Activated T-helper 1 cell treated with anti-CD3 and anti-CD28 coated beads, Interleukin-12 subunit alpha, Interleukin-12 subunit beta, Interleukin-2, Interleukin-4 antibody, amounts not matched to agents 30 ng/mL and 10 ng/mL and 1 ng/mL, durations not matched to agents 14 hours and 24 hours and 36 hours (primary cell): ENCODE results near the gene USP40. TPM values are rescaled to one million over a fixed set of nuclear protein-coding genes. Genes with fewer than 3 reads are reported as not detected.
"Not testable (repeated sequence)": the region's sequence is repeated elsewhere in the genome, so short reads cannot be mapped to it uniquely, and the experiment has no call there.

Source experiments
- DNase-seq: peaks from one replicate; pipeline ENCODE4 v3.0.0; 2021; ENCODE audit warnings: low spot score
- H3K27ac Mint-ChIP-seq: one replicate; pipeline ENCODE4 v1.8.0; 2021; ENCODE audit warnings: mild to moderate bottlenecking, mixed read lengths
- H3K27me3 Mint-ChIP-seq: one replicate; pipeline ENCODE4 v1.8.0; 2022; ENCODE audit warnings: mild to moderate bottlenecking, moderate library complexity, mixed read lengths; ENCODE audit not compliant: insufficient read depth
- H3K36me3 Mint-ChIP-seq: one replicate; pipeline ENCODE4 v1.8.0; 2021; ENCODE audit warnings: low read depth, mixed read lengths
- H3K4me1 Mint-ChIP-seq: one replicate; pipeline ENCODE4 v1.8.0; 2021; ENCODE audit warnings: low read depth, mixed read lengths
- H3K4me3 Mint-ChIP-seq: one replicate; pipeline ENCODE4 v1.8.0; 2021; ENCODE audit warnings: mild to moderate bottlenecking, moderate library complexity, mixed read lengths
- H3K9me3 Mint-ChIP-seq: one replicate; pipeline ENCODE4 v1.8.0; 2021; ENCODE audit warnings: mixed read lengths
- intact Hi-C: fragments of 100-400 bp; cut with micrococcal nuclease; formaldehyde crosslinking; loops from one replicate; pipeline ENCODE4 v1.15.1; 2024
- total RNA-seq: library from RNA; stranded (reverse); gene quantifications from 2 replicates; pipeline ENCODE4 v1.2.3, GENCODE V29; 2022

Gene USP40
- total RNA-seq, 1 donor from 2014 or later: 10.1 TPM

- intact Hi-C loops, H3K27ac Mint-ChIP-seq, H3K36me3 Mint-ChIP-seq, H3K4me1 Mint-ChIP-seq, H3K27me3 Mint-ChIP-seq, H3K4me3 Mint-ChIP-seq, H3K9me3 Mint-ChIP-seq, DNase-seq: not testable (repeated sequence)
Observed at GRCh38 chr2:233583217-233583965, 16.8 kb upstream of the USP40 start.

GRCh38 chr2:233577341-233577740, 10.8 kb upstream of the USP40 start:
- not testable (repeated sequence) for H3K4me1 Mint-ChIP-seq, H3K9me3 Mint-ChIP-seq

GRCh38 chr2:233572468-233572867, 5.9 kb upstream of the USP40 start:
- Mint-ChIP-seq H3K27ac (no peak overlapping the region), H3K4me3 (no peak overlapping the region), H3K4me1 (no peaks in the 10 kb centered on the region), H3K27me3 (peaks cover 37% of the 10 kb centered on the region), H3K9me3 (no peaks in the 10 kb centered on the region), H3K36me3 (no peaks in the 10 kb centered on the region)
- no peak for DNase-seq
- intact Hi-C loops: no loop called here

More at GRCh38 chr2:233577341-233577740, 10.8 kb upstream of the USP40 start:
- DNase-seq, intact Hi-C loops, H3K4me3 Mint-ChIP-seq, H3K27ac Mint-ChIP-seq, H3K36me3 Mint-ChIP-seq: not testable (repeated sequence)
- peaks cover 14% of the 10 kb centered on the region for H3K27me3 Mint-ChIP-seq

GRCh38 chr2:233571462-233571861, 4.9 kb upstream of the USP40 start:
- no peaks in the 10 kb centered on the region for H3K4me1 Mint-ChIP-seq
- no peak overlapping the region for H3K27ac Mint-ChIP-seq

GRCh38 chr2:233571001-233571400, 4.4 kb upstream of the USP40 start:
- no peak for DNase-seq
- H3K36me3 Mint-ChIP-seq: no peaks in the 10 kb centered on the region
- H3K9me3 Mint-ChIP-seq: no peaks in the 10 kb centered on the region
- no peak overlapping the region for H3K4me3 Mint-ChIP-seq
- intact Hi-C loops: no loop called here
- H3K27me3 Mint-ChIP-seq: peaks cover 35% of the 10 kb centered on the region
- no peak overlapping the region for H3K27ac Mint-ChIP-seq
- H3K4me1 Mint-ChIP-seq: peaks cover under 1% of the 10 kb centered on the region

More at GRCh38 chr2:233571462-233571861, 4.9 kb upstream of the USP40 start:
- Mint-ChIP-seq H3K27me3 (peaks cover 35% of the 10 kb centered on the region), H3K9me3 (no peaks in the 10 kb centered on the region), H3K36me3 (no peaks in the 10 kb centered on the region), H3K4me3 (no peak overlapping the region)
- DNase-seq: no peak
- intact Hi-C loops: no loop called here

GRCh38 chr2:233565685-233566140, 869 bp downstream of the USP40 start:
- intact Hi-C loops: loop anchor here (5.0 to 10.0 kb wide), 2 partner anchors 292 to 301 kb away; no protein-coding TSS in a partner anchor
- Mint-ChIP-seq H3K4me3 (peak overlapping the region; percentile 94), H3K36me3 (no peaks in the 10 kb centered on the region), H3K4me1 (peaks cover 19% of the 10 kb centered on the region), H3K27ac (peak overlapping the region; percentile 93), H3K9me3 (no peaks in the 10 kb centered on the region), H3K27me3 (peaks cover 14% of the 10 kb centered on the region)
- no peak for DNase-seq

- Mint-ChIP-seq H3K4me1 (peaks cover 19% of the 10 kb centered on the region), H3K36me3 (peaks cover 5% of the 10 kb centered on the region), H3K9me3 (no peaks in the 10 kb centered on the region), H3K27me3 (peaks cover 5% of the 10 kb centered on the region), H3K27ac (no peak overlapping the region), H3K4me3 (no peak overlapping the region)
- DNase-seq: no peak
- intact Hi-C loops: loop anchor here (10.0 kb wide), 1 partner anchor 299 kb away; no protein-coding TSS in a partner anchor
Observed at GRCh38 chr2:233563663-233564430, 2.7 kb downstream of the USP40 start.

- no peak for DNase-seq
- no peak overlapping the region for H3K27ac Mint-ChIP-seq
- peaks cover 11% of the 10 kb centered on the region for H3K36me3 Mint-ChIP-seq
- intact Hi-C loops: no loop called here
- no peak overlapping the region for H3K4me3 Mint-ChIP-seq
- H3K27me3 Mint-ChIP-seq: no peaks in the 10 kb centered on the region
- H3K4me1 Mint-ChIP-seq: peaks cover 11% of the 10 kb centered on the region
- no peaks in the 10 kb centered on the region for H3K9me3 Mint-ChIP-seq
Observed at GRCh38 chr2:233556881-233557736, 9.5 kb downstream of the USP40 start.

- Mint-ChIP-seq H3K27ac (no peak overlapping the region), H3K9me3 (no peaks in the 10 kb centered on the region), H3K4me1 (peaks cover 11% of the 10 kb centered on the region), H3K4me3 (no peak overlapping the region), H3K27me3 (no peaks in the 10 kb centered on the region), H3K36me3 (peaks cover 6% of the 10 kb centered on the region)
- intact Hi-C loops: no loop called here
- DNase-seq: no peak
Observed at GRCh38 chr2:233553366-233553765, 13.2 kb downstream of the USP40 start.

- Mint-ChIP-seq H3K9me3 (no peaks in the 10 kb centered on the region), H3K27me3 (no peaks in the 10 kb centered on the region), H3K4me1 (peaks cover 3% of the 10 kb centered on the region), H3K4me3 (no peak overlapping the region), H3K27ac (no peak overlapping the region), H3K36me3 (peaks cover 10% of the 10 kb centered on the region)
- intact Hi-C loops: no loop called here
- DNase-seq: no peak
Observed at GRCh38 chr2:233551491-233551890, 15.1 kb downstream of the USP40 start.

- Mint-ChIP-seq H3K27me3 (no peaks in the 10 kb centered on the region), H3K4me3 (no peak overlapping the region), H3K36me3 (peaks cover 10% of the 10 kb centered on the region), H3K9me3 (no peaks in the 10 kb centered on the region), H3K27ac (no peak overlapping the region), H3K4me1 (peaks cover 14% of the 10 kb centered on the region)
- intact Hi-C loops: no loop called here
- no peak for DNase-seq
Observed at GRCh38 chr2:233546774-233547173, 19.8 kb downstream of the USP40 start.

- no peak overlapping the region for H3K27ac Mint-ChIP-seq
Observed at GRCh38 chr2:233546101-233546500, 20.5 kb downstream of the USP40 start.

More at GRCh38 chr2:233546101-233546500, 20.5 kb downstream of the USP40 start:
- Mint-ChIP-seq H3K27me3 (no peaks in the 10 kb centered on the region), H3K4me1 (peaks cover 14% of the 10 kb centered on the region), H3K36me3 (peaks cover 12% of the 10 kb centered on the region), H3K9me3 (no peaks in the 10 kb centered on the region), H3K4me3 (no peak overlapping the region)
- intact Hi-C loops: no loop called here
- DNase-seq: no peak
